H9 (cell line): Measurements from ENCODE around the gene ADAMTS16. TPM values are rescaled to one million over a fixed set of nuclear protein-coding genes. Genes with fewer than 3 reads are reported as not detected.

ENCODE experiments used
- DNase-seq: peaks from one replicate; pipeline ENCODE4 v3.0.0-alpha.2; 2017
- H2AFZ ChIP-seq: one replicate; pipeline ENCODE4 v1.6.1; 2013; ENCODE audit warnings: mild to moderate bottlenecking, low read length, control low read depth, moderate library complexity
- H2AK5ac ChIP-seq: 2 replicates; pipeline ENCODE4 v1.6.1; 2013; ENCODE audit warnings: low read length, control low read depth, mixed read lengths; ENCODE audit not compliant: insufficient read length
- H2BK120ac ChIP-seq: one replicate; pipeline ENCODE4 v1.6.1; 2013; ENCODE audit warnings: low read depth, mild to moderate bottlenecking, low read length, control low read depth, inconsistent platforms; ENCODE audit not compliant: poor library complexity, severe bottlenecking
- H2BK12ac ChIP-seq: 2 replicates; pipeline ENCODE4 v1.6.1; 2013; ENCODE audit warnings: low read length, control low read depth, mixed read lengths, low read depth; ENCODE audit not compliant: insufficient read length
- H2BK15ac ChIP-seq: 2 replicates; pipeline ENCODE4 v1.6.1; 2013; ENCODE audit warnings: low read depth, low read length, control low read depth
- H2BK20ac ChIP-seq: one replicate; pipeline ENCODE4 v1.6.1; 2013; ENCODE audit warnings: low read depth, mild to moderate bottlenecking, low read length, control low read depth, inconsistent platforms; ENCODE audit not compliant: poor library complexity, severe bottlenecking
- H2BK5ac ChIP-seq: 2 replicates; pipeline ENCODE4 v1.6.1; 2013; ENCODE audit warnings: low read length, control low read depth, mixed read lengths; ENCODE audit not compliant: insufficient read length
- H3K14ac ChIP-seq: 2 replicates; pipeline ENCODE4 v1.6.1; 2013; ENCODE audit warnings: low read length, control low read depth; ENCODE audit not compliant: insufficient read depth
- H3K18ac ChIP-seq: 2 replicates; pipeline ENCODE4 v1.6.1; 2013; ENCODE audit warnings: low read depth, mild to moderate bottlenecking, mixed read lengths, low read length, control low read depth; ENCODE audit not compliant: insufficient read length
- H3K23ac ChIP-seq: 2 replicates; pipeline ENCODE4 v1.6.1; 2013; ENCODE audit warnings: low read length, control low read depth, mixed read lengths, low read depth; ENCODE audit not compliant: insufficient read length
- H3K23me2 ChIP-seq: 2 replicates; pipeline ENCODE4 v1.6.1; 2013; ENCODE audit warnings: low read depth, mild to moderate bottlenecking, mixed read lengths, low read length, control low read depth; ENCODE audit not compliant: insufficient read length, poor library complexity, severe bottlenecking
- H3K27ac ChIP-seq: 2 replicates; pipeline ENCODE4 v1.5.1; 2013; ENCODE audit warnings: low read length, control low read depth, mixed read lengths, low read depth; ENCODE audit not compliant: insufficient read length
- H3K27me3 ChIP-seq: 2 replicates; pipeline ENCODE4 v1.6.1; 2013; ENCODE audit warnings: low read length, control low read depth, inconsistent platforms; ENCODE audit not compliant: insufficient read depth
- H3K4ac ChIP-seq: 2 replicates; pipeline ENCODE4 v1.6.1; 2013; ENCODE audit warnings: low read depth, mild to moderate bottlenecking, control low read depth, inconsistent platforms, low read length, moderate library complexity
- H3K4me1 ChIP-seq: 2 replicates; pipeline ENCODE4 v1.6.1; 2013; ENCODE audit warnings: low read length, control low read depth, inconsistent platforms; ENCODE audit not compliant: insufficient read depth
- H3K4me2 ChIP-seq: 2 replicates; pipeline ENCODE4 v1.6.1; 2013; ENCODE audit warnings: low read length, control low read depth, mixed read lengths; ENCODE audit not compliant: insufficient read length, insufficient read depth
- H3K56ac ChIP-seq: 2 replicates; pipeline ENCODE4 v1.6.1; 2013; ENCODE audit warnings: low read depth, mild to moderate bottlenecking, mixed read lengths, low read length, control low read depth; ENCODE audit not compliant: insufficient read length
- H3K79me1 ChIP-seq: 2 replicates; pipeline ENCODE4 v1.6.1; 2013; ENCODE audit warnings: low read depth, mild to moderate bottlenecking, moderate library complexity, low read length, control low read depth, inconsistent platforms; ENCODE audit not compliant: insufficient read depth, poor library complexity, severe bottlenecking
- H3K79me2 ChIP-seq: 2 replicates; pipeline ENCODE4 v1.6.1; 2013; ENCODE audit warnings: low read length, control low read depth, inconsistent platforms; ENCODE audit not compliant: insufficient read depth
- H3K9ac ChIP-seq: 2 replicates; pipeline ENCODE4 v1.6.1; 2013; ENCODE audit warnings: low read length, control low read depth, mixed read lengths; ENCODE audit not compliant: insufficient read length; ENCODE audit errors: extremely low read depth
- H3K9me3 ChIP-seq: one replicate; pipeline ENCODE4 v1.6.1; 2013; ENCODE audit warnings: low read depth, low read length, inconsistent platforms; ENCODE audit not compliant: control insufficient read depth
- H3T11ph ChIP-seq: one replicate; pipeline ENCODE4 v1.6.1; 2013; ENCODE audit warnings: mild to moderate bottlenecking, low read length, control low read depth, inconsistent platforms
- H4K20me1 ChIP-seq: one replicate; pipeline ENCODE4 v1.6.1; 2013; ENCODE audit not compliant: control insufficient read depth, insufficient read length, insufficient read depth
- H4K5ac ChIP-seq: 2 replicates; pipeline ENCODE4 v1.6.1; 2013; ENCODE audit warnings: low read depth, mild to moderate bottlenecking, mixed read lengths, low read length, control low read depth; ENCODE audit not compliant: insufficient read length
- H4K8ac ChIP-seq: replicated peaks from 2 replicates; pipeline ENCODE4 v1.6.1; 2013; ENCODE audit warnings: low read length, control low read depth, mixed read lengths, low read depth; ENCODE audit not compliant: insufficient read length
- H4K91ac ChIP-seq: 2 replicates; pipeline ENCODE4 v1.6.1; 2013; ENCODE audit warnings: low read depth, mild to moderate bottlenecking, moderate library complexity, mixed read lengths, low read length, control low read depth; ENCODE audit not compliant: insufficient read length
- H3K27ac Mint-ChIP-seq, 3 experiments: 2 replicates in 2 of 3; 3 replicates in 1 of 3; pipeline ENCODE4 v1.8.0; 2020 to 2021; ENCODE audit warnings: mixed read lengths in 3 of 3, mild to moderate bottlenecking in 1 of 3, moderate library complexity in 1 of 3
- H3K27me3 Mint-ChIP-seq: 2 replicates; pipeline ENCODE4 v1.8.0; 2021; ENCODE audit warnings: low read depth, mild to moderate bottlenecking, moderate library complexity, mixed read lengths
- H3K36me3 Mint-ChIP-seq, 3 experiments: 2 replicates in 2 of 3; 3 replicates in 1 of 3; pipeline ENCODE4 v1.8.0; 2020 to 2021; ENCODE audit warnings: low read depth in 3 of 3, mixed read lengths in 3 of 3; ENCODE audit not compliant: insufficient read depth in 1 of 3
- H3K4me1 Mint-ChIP-seq, 2 experiments: 2 replicates each; pipeline ENCODE4 v1.8.0; 2020; ENCODE audit warnings: mixed read lengths in 2 of 2
- H3K4me3 Mint-ChIP-seq, 2 experiments: 2 replicates in 1 of 2; 3 replicates in 1 of 2; pipeline ENCODE4 v1.8.0; 2020 to 2021; ENCODE audit warnings: mild to moderate bottlenecking in 2 of 2, mixed read lengths in 2 of 2, moderate library complexity in 1 of 2
- H3K9me3 Mint-ChIP-seq, 2 experiments: 2 replicates in 1 of 2; 3 replicates in 1 of 2; pipeline ENCODE4 v1.8.0; 2020; ENCODE audit warnings: mild to moderate bottlenecking in 2 of 2, mixed read lengths in 2 of 2, moderate library complexity in 1 of 2
- CTCF ChIP-seq: fragments of 200-600 bp; sonication (generic); conservative IDR thresholded peaks from 3 replicates; pipeline ENCODE4 v1.8.0; 2021; ENCODE audit warnings: antibody characterized with exemption, mild to moderate bottlenecking
- WGBS: extraction: QIAGEN DNeasy Blood & Tissue Kit; methylation state at CpG from one replicate; pipeline ENCODE4 v1.1.7; 2013; ENCODE audit warnings: missing lambda C conversion rate, low lambda C conversion rate, mixed read lengths; ENCODE audit not compliant: insufficient read length; ENCODE audit errors: extremely low coverage; 5-methylcytosine and 5-hydroxymethylcytosine counted together
- total RNA-seq: library from RNA; stranded (reverse); gene quantifications from 2 replicates; pipeline ENCODE4 v1.2.1, GENCODE V29; 2021

The ADAMTS16 gene
- total RNA-seq, 1 experiment from 2014 or later = 4.5 TPM

- H3K27me3 ChIP-seq = no peaks in the 10 kb centered on the region
- H3K27ac Mint-ChIP-seq = peak overlapping the region in 1 of 3 experiments; percentile 80; a peak in 2 of 7 replicates
- H3K14ac ChIP-seq = no peak overlapping the region
- H3K27ac ChIP-seq = no peak overlapping the region
- no peak for TF ChIP-seq CTCF
- H4K20me1 ChIP-seq = no peaks in the 10 kb centered on the region
- H3K23me2 ChIP-seq = no peaks in the 10 kb centered on the region
- DNase-seq = no peak
- H3K4ac ChIP-seq = no peak overlapping the region
- no peak overlapping the region for H2BK15ac ChIP-seq
- no peak overlapping the region for H3K18ac ChIP-seq
- no peak overlapping the region for H3T11ph ChIP-seq
- no peak overlapping the region for H4K8ac ChIP-seq
- no peak overlapping the region for H2AFZ ChIP-seq
- H4K5ac ChIP-seq = no peak overlapping the region
- H2BK20ac ChIP-seq = no peak overlapping the region
- H3K27me3 Mint-ChIP-seq = peaks cover 4% of the 10 kb centered on the region
- no peak overlapping the region for H3K4me2 ChIP-seq
- H3K4me3 Mint-ChIP-seq = no peak overlapping the region
- no peaks in the 10 kb centered on the region for H3K9me3 Mint-ChIP-seq
- no peaks in the 10 kb centered on the region; the same call in 1 of the 2 replicates for H3K4me1 ChIP-seq
- H3K36me3 Mint-ChIP-seq = peaks cover 0 to 5% (median 3%) of the 10 kb centered on the region in 3 experiments; a peak in 3 of 7 replicates
- H2BK5ac ChIP-seq = no peak overlapping the region
- H2BK12ac ChIP-seq = no peak overlapping the region
- no peak overlapping the region for H3K23ac ChIP-seq
- no peaks in the 10 kb centered on the region for H3K9me3 ChIP-seq
- H3K79me1 ChIP-seq = no peaks in the 10 kb centered on the region
- H2AK5ac ChIP-seq = no peak overlapping the region
- H2BK120ac ChIP-seq = no peak overlapping the region
- H3K56ac ChIP-seq = no peak overlapping the region
- no CpG with 5 or more reads among the region's 3 CpGs for WGBS
- H4K91ac ChIP-seq = no peak overlapping the region
- H3K79me2 ChIP-seq = no peaks in the 10 kb centered on the region
- H3K9ac ChIP-seq = no peak overlapping the region
- no peaks in the 10 kb centered on the region; a peak in 1 of 4 replicates for H3K4me1 Mint-ChIP-seq
Measured at GRCh38 chr5:5191906-5192305, 51.8 kb downstream of the ADAMTS16 start.
